Activated CD4-positive, alpha-beta T cell treated with anti-CD3 and anti-CD28 coated beads, Interleukin-2, amount 50 U/mL, for 48 hours (primary cell): ENCODE measurements around the gene FZD7.

Experiments
- DNase-seq, 2 experiments: peaks; one replicate each; pipeline ENCODE4 v3.0.0-alpha.2; 2020

Gene FZD7

DNA sequence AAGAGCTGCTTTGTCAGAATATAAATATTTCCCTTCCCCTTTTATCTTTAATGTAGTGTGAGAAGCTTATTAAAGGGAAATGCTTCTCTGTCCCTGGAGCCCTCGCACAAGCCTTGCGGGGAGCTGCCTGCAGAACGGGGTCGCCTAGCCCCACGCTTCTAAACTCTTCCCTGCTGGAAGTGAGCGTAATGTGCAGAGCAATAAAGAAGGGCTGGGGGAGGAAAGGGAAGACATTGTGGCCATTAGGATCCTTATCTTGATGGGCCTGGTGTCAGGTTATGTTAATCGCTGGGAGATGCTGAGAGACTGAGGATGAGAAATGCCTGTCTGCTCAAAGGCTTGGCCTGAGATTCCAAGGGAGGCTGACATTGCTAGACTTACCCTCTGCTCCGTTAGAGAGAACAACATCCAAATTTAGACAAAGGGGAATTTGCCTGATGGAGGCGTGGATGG, 18.9 kb upstream of the FZD7 start:
- no peak for DNase-seq

DNA sequence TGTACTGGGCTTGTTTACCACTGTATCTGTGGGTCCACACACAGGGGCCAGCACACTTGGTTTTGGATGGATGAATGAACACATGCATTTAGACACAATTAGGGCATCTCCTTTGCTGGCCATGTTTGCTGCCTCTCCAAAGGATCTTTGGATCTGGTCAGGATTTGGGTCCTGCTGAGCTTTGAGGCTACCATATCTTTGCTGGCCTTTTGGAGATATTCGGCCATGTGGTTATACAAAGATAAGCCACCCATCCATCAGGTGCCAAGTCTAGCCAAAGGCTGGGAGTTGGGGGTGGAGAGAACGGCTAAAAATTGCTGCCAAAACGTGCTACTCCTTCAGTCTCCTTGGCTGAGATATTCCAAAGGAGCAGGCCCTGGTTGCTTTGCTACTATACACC, 18.2 kb upstream of the FZD7 start:
- DNase-seq, result no peak

DNA sequence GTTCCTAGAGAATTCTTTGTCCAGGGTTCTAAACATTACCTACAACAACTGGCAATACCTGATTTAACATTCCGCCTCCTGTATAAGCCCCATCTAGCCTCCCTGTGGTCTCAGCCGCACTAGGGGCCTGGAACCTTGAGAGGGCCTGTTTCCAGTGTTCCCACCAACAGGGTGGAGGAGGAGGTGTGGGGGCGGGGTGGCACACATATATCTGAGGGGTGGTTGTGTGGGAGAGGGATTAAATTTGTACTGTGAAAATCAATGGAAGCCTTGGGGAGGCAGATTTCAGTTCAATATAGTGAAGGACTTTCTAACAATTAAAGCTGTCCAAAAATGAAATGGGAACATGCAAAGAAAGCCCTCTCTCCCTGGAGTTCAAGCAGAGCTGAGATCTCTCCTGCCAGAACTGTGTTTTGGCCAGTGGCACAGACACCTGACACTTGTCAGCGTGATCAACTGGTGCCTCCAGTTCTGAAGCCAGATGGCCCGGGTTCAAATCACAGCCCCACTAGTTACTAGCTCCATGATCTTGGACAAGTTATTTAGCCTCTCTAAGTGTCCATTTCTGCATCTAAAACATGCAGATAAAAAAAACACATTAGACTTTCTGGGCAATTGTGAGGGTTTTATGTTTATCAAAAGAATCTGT, 17.0 kb upstream of the FZD7 start:
- no peak for DNase-seq

DNA sequence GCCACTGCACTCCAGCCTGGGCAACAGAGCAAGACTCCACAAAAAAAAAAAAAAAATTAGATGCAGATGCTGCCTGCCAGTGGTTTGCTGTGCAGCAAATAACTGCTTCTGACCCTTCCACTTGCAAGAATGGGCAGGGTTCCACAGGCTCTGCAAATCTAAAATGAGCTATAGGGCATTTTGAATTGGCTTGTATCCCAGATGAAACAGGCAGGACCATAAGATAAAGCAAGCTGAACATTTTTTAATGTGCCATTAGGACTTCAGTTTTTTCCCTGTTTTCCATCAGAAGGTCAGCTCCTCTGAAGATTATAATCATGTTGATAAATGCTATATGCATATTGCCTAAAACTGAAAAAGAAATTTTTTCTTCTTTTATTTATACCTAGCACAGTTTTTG, 15.7 kb upstream of the FZD7 start:
- DNase-seq, result no peak

DNA sequence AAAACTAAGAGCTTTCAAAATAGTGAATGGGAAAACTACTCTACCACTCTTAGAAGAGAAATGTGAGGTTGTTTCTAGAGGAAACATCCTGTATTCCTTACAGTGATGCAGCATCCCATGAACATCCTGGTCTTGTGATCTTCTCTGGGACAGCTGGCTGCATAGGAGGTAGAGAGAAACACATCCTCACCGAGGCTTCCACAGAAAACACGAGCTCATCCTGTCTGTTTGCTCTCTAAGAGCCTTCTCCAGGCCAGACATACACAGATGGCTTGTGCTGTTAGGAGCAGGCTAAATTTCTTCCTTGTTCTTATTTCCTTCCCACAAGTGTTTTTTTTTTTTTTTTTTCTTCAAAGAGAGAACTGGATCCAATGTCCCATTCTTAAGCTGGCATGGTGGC, 14.7 kb upstream of the FZD7 start:
- DNase-seq, result no peak

DNA sequence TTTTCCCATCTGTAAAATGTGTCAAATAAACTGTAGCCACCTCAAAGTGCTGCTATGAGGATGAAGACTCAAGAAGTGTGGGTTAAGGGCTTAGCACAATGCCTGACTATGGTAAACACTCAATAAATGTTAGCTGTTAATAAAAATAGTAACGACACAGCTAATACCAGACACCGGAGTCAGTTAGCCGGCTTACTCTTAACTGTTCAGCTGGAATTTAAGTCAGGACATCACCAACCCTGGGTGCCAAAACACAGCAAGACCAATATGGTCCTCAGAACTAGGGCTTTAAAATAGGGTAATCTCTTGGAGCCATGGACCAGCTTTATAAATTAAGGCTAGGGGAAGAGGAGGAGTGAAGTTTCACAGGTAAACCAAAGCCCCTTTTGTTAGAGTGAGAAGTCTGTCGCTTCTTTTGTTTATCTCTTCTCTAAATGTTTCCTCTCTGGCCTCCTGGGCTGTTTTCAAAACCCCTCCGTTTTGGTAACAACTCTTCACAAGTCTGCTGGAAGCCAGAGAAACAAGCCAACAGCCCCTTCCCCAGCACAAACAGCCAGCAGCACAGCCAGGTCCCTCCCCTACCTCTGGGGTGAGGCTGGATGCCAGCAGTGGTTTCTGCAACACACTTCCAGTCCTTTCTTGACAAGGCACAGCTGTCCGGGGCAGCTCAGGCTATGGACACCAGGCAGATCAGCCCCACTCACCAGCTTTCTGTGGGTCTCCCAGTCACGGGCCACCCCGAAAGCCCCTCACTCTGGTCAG, 13.8 kb upstream of the FZD7 start:
- DNase-seq, result no peak

DNA sequence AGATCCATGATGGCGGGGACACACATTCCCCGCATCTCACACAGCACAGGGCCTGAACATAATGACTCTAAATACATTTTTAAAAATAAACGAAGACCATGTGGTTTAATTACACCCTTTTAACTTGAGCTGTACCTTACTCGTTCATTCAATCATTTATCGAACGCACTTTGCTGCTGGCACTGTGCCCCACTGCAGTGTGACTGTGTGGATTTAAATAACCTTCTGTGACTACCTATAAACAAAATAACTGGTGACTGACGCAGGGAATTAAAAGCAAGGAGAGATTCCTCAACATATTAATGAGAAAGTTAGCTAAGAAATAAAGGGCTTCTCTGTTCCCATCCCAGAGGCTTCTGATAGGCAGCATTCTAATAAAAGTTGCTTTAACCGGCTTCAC, 10.9 kb upstream of the FZD7 start:
- no peak for DNase-seq

DNA sequence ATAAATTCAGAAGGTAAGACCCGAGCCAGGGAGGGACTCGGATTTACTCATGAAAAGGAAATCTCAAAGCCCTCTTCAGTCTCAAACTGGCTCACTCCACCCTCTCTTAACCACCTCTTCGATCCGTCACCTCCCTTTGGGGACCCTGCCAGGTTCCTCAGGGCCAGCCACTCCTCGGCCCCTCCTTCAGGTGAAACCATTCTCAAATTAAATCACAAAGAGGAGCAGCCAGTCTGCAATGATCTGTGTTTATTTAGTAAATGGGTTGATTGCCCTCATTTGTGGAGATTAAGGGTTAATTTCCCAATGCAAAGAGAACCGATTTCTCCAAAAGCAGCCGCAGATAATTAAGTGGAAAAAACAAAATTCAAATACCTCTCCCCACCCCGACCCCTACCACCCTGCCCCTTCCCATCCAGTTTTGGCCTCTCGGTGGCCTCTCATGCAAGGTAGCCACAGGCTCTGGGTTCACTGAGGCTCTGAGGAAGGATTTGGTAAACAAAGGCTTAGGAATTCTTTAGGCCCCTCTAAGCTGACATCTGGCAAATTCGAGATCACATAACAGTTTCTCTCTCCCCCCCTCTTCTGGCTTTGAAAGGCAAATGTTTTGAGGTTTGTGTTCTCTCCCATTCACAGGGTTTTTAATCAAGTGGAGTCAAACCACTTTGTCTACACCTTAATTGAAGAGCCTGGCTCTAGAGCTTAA, 10.3 kb upstream of the FZD7 start:
- no peak for DNase-seq

DNA sequence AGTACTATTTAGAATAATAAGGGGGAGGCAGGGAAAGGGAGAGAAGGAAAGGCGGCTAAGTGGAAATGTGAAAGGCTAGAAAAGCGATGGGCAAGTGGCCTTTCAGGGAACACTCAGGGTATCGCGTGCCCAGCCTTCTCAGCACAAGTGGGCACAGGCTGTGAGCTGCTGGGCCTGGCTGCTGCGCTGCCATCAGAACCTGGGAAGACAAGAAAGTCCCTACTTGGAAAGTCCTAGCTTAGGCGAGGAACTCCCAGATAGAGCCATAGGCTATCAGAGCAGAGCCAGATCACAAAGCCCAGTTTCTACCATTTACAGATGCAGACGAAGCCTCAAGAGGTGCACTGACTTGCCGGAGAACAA, 9.8 kb upstream of the FZD7 start:
- DNase-seq, result no peak

DNA sequence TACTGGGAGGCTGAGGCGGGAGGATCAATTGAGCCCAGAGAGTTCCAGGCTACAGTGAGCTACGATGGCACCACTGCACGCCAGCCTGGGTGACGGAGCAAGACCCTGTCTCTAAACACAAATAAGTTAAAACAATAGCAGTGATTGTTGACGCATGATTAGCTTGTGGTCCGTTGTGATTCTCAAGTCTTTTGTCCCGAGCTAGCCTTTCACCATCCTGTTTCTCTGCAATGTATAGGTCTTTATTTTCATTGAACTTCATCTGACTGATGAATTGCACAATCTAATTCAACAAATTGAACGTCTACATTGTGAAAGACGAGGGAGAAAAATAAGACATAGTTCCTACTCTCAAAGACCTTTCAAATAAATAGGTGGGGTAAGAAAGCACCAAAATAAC, 8.8 kb upstream of the FZD7 start:
- DNase-seq, result no peak

DNA sequence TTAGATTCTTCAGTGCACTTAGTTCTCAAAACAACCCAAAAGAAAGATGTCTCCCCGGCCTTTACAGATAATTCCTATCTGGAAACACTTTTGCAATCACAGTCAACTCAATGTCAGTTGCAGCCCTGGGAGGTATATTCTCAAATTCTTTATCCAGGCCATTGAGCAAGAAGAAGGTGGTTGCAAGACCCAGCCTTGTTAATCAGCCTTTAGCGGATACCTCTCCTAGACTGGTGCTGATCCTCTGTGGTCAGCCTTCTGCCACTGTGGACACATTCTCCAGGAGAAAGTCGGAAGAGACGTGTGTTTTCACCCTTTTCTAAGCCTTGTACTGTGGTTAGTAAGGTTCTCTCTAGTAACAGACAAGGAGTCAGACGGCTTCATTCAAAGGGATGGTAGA, 7.8 kb upstream of the FZD7 start:
- DNase-seq, result no peak

DNA sequence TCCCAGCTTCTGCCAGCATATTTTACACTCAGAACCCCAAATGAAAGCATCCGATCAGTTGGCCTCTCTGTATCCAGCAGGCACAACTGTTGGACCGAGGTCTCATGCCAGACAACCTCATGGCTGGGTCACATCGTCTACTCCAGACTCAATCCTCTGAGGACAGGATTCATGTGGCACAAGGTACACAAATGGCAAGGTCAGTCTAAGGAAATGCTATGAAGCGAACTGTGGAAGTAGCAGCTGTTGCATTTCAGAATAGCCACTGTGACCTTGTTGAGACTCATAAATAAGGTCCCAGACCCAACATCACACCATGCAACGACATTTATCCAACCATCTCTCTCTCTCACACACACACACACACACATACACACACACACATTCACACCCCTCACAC, 7.1 kb upstream of the FZD7 start:
- no peak for DNase-seq

DNA sequence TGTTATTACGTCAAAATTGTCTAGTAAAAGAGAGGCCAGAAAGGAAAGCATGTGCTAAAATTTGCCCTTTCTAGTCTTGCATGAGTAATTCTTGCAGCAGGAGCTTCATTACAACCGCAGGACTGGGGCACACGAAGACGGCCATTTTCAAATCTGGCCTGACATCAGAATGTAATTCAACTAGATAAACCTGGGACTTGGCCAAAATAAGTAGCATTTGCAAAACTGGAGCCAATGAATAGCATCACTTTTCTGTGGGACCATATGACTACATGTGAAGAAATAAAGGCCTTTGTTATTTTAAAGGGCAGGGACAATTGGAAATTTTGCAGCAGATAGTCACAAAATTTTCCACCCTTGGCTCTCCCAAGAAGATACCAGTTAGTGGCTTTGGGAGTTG, 3.0 kb upstream of the FZD7 start:
- no peak for DNase-seq

DNA sequence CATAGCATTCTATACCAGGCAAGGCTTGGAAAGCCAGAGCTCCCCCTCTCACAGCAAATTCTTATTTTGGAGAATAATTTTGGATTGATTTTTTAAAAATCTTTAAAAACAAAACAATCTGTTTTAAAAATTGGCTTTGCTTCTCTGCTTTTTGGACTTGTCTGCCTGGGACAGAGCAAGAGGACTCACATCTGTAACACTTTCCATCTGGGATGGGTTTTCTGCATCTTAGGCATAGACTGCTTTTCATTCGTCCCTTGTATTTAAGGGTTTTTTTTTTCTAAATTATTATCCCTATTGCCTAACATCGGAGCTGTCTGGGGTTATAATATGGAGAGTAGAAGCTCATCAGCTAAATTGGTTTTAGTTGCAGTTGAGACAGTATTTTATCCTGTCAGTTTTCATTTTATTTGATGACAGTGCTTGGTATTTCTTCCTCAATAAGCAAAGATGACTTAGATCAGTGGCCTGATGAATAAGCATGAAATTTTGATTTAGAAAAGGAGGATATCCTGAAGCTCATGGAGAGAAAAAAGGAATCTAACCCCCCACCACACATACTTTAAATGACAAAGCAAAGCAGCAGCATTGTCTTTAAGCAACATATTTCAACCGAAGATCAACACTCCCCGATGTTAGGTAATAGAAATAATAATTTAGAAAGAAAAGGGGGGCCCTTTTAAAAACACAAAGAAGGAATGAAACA, 2.3 kb upstream of the FZD7 start:
- DNase-seq, result no peak

DNA sequence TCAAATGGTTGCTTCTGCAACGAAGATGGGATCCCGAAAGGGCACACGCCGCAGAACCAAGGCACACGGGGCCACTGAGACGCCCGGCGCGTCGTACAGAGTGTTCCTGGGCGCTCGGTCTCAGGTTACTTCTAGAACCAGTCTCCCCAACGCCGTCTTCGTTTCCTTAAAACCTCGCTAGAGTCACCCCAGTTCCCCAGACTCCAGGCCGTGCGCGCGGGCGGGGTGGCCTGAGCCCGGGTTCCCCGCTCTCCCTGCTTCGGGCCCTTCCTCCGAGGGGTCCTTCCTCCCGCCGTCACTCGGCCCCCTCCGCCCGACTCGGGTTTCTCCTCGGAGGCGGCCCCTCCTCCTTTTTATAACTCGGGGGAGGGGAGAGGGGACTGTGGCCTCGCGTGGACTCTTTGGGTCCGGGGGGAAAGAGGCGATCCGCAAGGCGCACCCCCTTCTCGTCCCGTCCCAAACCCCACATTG, 774 bp upstream of the FZD7 start:
- peak in 1 of 2 experiments; percentile 31 for DNase-seq

DNA sequence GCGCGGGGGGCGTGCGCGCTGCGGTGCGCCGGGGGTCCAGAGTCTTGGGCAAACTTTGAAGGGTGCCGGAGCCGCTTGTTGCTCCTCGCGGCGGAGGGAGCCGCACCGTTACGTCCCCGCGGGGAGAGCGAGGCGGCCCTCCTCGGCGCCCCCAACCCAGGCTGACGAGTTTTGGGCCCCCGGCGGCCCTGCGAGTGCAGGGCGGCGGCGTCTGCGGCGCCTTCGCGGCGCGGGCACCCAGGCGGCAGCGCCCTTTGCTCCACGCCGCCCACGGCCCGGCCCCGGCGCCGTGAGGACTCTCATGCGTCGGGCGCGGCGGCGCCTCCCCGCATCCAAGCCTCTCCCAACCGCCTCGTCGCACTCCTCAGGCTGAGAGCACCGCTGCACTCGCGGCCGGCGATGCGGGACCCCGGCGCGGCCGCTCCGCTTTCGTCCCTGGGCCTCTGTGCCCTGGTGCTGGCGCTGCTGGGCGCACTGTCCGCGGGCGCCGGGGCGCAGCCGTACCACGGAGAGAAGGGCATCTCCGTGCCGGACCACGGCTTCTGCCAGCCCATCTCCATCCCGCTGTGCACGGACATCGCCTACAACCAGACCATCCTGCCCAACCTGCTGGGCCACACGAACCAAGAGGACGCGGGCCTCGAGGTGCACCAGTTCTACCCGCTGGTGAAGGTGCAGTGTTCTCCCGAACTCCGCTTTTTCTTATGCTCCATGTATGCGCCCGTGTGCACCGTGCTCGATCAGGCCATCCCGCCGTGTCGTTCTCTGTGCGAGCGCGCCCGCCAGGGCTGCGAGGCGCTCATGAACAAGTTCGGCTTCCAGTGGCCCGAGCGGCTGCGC, 814 bp downstream of the FZD7 start:
- DNase-seq, result peak; percentile 25 to 41

DNA sequence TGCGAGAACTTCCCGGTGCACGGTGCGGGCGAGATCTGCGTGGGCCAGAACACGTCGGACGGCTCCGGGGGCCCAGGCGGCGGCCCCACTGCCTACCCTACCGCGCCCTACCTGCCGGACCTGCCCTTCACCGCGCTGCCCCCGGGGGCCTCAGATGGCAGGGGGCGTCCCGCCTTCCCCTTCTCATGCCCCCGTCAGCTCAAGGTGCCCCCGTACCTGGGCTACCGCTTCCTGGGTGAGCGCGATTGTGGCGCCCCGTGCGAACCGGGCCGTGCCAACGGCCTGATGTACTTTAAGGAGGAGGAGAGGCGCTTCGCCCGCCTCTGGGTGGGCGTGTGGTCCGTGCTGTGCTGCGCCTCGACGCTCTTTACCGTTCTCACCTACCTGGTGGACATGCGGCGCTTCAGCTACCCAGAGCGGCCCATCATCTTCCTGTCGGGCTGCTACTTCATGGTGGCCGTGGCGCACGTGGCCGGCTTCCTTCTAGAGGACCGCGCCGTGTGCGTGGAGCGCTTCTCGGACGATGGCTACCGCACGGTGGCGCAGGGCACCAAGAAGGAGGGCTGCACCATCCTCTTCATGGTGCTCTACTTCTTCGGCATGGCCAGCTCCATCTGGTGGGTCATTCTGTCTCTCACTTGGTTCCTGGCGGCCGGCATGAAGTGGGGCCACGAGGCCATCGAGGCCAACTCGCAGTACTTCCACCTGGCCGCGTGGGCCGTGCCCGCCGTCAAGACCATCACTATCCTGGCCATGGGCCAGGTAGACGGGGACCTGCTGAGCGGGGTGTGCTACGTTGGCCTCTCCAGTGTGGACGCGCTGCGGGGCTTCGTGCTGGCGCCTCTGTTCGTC, 1.7 kb downstream of the FZD7 start:
- peak; percentile 40 to 49 for DNase-seq

DNA sequence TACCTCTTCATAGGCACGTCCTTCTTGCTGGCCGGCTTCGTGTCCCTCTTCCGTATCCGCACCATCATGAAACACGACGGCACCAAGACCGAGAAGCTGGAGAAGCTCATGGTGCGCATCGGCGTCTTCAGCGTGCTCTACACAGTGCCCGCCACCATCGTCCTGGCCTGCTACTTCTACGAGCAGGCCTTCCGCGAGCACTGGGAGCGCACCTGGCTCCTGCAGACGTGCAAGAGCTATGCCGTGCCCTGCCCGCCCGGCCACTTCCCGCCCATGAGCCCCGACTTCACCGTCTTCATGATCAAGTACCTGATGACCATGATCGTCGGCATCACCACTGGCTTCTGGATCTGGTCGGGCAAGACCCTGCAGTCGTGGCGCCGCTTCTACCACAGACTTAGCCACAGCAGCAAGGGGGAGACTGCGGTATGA, 2.3 kb downstream of the FZD7 start:
- no peak for DNase-seq

DNA sequence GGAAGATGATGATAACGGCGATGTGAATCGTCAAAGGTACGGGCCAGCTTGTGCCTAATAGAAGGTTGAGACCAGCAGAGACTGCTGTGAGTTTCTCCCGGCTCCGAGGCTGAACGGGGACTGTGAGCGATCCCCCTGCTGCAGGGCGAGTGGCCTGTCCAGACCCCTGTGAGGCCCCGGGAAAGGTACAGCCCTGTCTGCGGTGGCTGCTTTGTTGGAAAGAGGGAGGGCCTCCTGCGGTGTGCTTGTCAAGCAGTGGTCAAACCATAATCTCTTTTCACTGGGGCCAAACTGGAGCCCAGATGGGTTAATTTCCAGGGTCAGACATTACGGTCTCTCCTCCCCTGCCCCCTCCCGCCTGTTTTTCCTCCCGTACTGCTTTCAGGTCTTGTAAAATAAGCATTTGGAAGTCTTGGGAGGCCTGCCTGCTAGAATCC, 3.0 kb downstream of the FZD7 start:
- no peak for DNase-seq

DNA sequence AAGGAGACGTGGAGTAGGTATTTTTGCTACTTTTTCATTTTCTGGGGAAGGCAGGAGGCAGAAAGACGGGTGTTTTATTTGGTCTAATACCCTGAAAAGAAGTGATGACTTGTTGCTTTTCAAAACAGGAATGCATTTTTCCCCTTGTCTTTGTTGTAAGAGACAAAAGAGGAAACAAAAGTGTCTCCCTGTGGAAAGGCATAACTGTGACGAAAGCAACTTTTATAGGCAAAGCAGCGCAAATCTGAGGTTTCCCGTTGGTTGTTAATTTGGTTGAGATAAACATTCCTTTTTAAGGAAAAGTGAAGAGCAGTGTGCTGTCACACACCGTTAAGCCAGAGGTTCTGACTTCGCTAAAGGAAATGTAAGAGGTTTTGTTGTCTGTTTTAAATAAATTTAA, 3.4 kb downstream of the FZD7 start:
- DNase-seq, result no peak
